COR-L47 (cell line): ENCODE data around the gene YY1.
A peak's percentile ranks its signal among the peaks of the same experiment; 100 is the strongest.
"Not testable (repeated sequence)": the region's sequence is repeated elsewhere in the genome, so short reads cannot be mapped to it uniquely, and the experiment has no call there.

Experiments
- DNase-seq: peaks from one replicate; lab custom pipeline; 2025; lab: John Stamatoyannopoulos, UW

YY1 gene

DNA sequence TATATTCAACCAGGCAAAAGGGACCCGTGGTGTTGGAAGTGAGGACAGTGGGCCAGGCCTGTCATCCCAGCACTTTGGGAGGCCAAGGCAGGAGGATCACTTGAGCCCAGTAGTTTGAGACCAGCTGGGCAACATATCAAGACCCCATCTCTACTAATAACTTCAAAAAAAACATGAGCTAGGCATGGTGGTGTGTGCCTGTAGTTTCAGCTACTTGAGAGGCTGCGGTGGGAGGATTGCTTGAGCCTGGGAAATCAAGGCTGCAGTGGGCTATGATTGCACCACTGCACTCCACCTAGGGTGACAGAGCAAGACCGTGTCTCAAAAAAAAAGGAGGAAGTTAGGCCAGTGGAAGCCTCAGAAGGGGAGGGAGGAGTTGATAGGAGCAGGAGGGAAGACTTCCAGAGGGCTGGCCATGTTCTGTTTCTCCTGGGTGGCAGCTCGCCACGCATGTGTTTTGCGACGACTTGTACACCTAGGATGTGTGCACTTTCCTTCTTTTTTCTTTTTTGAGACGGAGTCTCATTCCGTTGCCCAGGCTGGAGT, 57.2 kb downstream of the YY1 start:
- DNase-seq: no peak

DNA sequence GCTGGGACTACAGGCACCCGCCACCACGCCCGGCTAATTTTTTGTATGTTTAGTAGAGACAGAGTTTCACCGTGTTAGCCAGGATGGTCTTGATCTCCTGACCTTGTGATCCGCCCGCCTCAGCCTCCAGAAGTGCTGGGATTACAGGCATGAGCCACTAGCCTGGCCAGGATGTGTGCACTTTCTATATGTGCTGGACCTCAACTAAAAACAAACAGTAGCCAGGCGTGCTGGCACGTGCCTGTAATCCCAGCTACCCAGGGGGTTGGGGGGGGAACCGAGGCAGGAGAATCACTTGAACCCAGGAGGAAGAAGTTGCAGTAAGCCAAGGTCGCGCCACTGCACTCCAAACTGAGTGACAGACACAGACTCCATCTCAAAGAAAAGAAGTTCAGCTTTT, 57.8 kb downstream of the YY1 start:
- DNase-seq: not testable (repeated sequence)

- no peak for DNase-seq
These were observed 58.7 kb downstream of the YY1 start for GRCh38 chr14:100297320-100298300.

DNA sequence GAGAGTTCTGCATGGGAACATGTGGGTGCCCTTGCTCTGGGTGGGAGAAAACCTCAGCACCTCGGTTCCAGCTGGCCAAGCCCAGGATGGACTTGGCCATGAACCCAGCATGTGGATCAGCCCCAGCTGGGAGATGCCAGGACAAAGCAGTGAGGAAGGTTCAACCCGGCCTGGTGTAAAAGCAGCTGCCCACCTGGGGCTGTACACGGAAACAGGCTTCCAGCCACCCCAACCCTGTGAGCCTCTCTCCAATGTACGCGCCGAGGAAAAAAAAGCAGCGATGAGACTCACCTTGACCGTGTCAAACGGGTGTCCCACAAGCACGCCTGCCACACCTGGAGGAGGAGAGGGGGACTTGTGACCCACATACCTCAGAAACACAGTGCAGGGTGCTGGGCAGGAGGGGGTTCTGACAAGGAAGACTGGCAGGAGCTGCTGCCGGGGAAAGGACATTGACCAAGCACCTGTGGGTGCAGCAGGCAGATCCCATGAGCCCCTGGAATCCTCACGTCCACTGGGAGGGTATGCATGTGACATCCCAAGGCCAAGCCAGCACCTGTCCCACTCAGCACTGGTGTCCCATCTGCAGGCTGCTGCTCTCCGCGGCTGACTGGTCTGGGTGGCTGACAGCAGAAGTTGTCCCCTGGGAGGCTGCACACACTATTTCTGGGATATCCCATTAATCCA, 59.8 kb downstream of the YY1 start:
- no peak for DNase-seq

DNA sequence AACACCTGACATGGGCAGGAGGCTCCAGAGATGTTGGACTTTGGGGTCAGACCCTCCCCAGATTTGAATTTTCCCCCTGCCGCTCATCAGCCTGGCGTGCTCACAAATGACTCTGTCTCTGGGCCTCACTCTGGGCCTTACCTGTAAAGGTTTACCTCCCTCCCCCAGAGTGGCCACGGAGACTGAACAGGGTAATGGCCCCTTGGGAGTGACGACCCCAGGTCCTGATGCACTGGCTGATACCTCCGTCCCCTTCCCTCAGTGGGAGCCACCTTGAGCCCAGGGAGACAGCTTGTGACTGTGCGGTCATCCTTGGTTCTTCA, 60.3 kb downstream of the YY1 start:
- no peak for DNase-seq

- no peak for DNase-seq
These were observed 63.7 kb downstream of the YY1 start for GRCh38 chr14:100302616-100303015.

GRCh38 chr14:100303179-100303578, 64.2 kb downstream of the YY1 start:
- DNase-seq: no peak

GRCh38 chr14:100303925-100304324, 65.0 kb downstream of the YY1 start:
- no peak for DNase-seq

DNA sequence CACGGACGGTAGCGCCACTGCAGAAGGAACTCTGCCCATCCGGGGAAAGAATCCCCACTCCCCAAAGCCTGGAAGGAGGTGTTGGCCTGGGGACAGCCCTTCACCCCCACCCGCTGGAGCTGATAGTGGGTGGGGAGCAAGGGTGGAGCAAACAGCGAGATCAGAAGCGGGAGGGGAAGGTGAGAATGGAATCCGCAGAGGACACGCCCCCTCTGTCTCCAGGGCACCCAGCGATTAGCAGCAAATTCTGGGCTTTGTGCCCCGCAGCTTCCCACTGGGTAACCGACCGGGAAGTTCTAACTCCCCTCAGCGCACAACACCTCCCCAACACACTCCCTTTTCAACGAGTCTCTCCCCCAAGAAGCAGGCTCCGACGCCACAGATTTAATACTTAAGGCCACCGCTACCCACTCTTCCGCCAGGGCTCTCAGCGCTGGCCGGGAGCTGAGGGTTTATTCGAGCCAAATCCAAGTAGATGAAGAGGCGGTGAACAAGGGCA, 65.9 kb downstream of the YY1 start:
- peak; percentile 90 for DNase-seq

DNA sequence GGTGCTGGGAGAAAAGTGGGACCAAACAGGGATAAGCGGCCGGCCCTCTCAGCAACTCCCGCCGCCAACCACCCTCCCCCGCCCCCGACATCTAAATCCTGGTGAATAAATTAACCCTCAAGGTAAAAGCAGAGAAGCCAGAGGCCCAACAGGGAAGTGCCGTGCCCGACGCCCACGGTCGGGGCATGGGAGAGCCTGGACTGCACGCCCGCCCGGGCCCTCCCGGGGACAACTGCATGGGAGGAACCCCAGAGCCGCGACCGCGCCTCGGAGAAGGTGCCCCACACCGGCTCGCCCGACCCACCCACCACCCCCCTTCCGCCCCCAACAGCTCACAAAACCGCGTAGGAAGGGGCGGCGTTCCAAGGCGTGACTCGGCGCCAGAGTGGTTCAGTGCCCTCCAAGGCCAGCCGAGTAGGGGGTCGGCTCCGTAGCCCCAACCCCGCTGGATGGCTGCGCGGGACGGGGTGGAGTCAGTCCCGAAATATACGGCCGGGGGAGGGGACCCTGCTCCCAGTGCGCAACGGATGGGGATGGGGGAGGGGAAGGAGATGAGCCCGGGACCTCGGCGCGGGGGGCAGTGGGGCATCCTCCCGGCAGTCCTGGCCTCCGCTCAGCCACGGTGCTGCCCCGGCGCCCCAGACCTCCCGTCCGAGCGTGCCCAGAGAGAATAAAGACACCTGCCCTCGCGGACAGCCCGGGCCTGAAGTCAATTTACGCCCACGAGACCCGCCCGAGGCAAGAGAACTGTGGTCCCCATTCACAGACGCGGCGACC, 66.6 kb downstream of the YY1 start:
- DNase-seq: peak; percentile 29

DNA sequence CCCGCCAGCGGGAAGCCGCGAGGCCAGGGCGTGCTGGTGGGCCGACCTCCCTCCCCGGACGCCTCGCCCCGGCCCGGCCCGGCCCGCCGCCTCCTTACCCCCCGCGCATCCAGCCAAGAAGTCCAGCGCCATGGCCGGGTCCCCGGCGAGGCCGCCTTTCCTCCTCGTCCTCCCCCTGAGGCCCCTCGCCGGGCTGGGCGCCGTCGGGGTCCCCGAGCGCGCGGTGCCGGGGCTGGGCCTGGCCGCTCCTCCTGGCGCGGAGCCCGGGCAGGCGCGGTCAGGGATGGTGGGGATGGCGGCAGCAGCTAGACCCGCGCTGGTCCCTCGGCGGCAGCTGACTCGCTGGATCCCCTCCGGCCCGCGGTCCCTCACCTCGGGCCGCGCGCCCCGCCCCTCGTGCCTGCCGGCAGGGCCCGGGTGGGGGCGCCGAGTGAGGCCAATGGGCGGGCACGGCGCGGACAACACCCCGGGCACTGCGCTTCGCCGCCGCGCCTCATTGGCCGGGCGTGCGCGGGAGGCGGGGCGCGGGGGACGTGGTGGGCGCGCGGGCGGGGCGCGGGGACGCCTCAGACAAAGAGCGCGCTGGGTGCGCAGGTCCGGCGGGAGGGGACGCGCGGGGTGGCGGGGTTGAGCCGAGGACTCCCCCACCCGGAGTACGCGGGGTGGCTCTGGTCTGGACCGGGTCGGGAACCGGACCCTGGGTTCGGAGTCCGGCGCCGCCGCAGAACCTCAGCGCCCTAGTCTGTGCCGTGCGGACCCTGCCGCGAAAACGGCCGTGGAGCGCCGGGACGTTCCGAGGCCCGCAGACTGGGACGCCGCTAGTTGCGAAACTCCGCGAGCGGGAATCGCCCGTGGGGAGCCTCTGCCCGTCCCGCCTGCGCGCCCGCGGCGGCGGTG, 67.4 kb downstream of the YY1 start, which contains the start of gene SLC25A29:
Gene SLC25A29 (minus strand): TSS at position 344 of the 897 bp plus-strand sequence. CDS start 212 bp downstream, at position 132.
- peak; percentile 96 for DNase-seq

GRCh38 chr14:100306998-100307765, 68.2 kb downstream of the YY1 start:
- DNase-seq: no peak

DNA sequence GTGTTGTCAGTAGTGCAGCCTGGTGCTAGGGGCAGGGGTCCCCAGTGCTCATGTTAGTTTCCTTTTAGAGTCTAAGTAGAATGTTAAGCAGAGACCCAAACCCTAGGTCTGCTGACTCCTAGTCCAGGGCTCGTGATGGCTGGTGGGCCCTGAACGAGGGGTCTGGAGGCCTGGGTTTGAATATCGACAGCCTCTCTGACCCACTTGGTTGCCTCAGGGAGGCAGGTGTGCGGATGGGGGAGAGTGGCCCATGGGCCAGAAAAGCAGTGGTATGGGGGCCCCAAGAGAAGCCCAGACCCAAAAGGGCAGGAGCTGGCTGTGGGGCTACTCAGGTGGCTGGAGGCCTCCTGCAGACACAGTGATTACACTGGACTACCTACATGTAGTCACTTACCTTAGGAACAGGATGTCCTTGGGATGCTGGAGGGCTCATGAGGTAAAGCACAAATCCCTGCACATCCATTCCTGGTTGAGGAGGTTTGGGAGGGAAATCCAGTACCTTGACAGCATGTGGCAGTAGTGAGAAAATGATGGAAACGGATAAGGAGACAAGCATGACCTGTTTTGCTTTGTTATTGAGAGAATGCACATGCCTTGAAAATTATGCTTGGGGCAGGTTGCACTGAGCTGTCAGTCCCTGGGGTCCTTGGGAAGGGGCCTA, 69.0 kb downstream of the YY1 start:
- no peak for DNase-seq

DNA sequence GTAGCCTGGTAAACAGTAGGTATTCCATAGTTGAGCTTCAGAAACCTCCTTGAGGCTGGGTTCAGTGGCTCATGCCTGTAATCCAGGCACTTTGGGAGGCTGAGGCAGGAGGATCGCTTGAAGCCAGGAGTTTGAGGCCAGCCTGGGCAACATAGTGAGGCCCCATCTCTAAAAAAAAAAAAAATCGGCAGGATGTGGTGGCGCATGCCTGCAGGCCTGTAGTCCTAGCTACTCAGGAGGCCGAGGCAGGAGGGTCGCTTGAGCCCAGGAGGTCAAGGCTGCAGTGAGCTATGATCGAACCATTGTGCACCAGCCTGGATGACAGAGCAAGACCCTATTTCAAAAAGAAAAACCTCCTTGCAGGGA, 69.5 kb downstream of the YY1 start:
- DNase-seq: not testable (repeated sequence)

DNA sequence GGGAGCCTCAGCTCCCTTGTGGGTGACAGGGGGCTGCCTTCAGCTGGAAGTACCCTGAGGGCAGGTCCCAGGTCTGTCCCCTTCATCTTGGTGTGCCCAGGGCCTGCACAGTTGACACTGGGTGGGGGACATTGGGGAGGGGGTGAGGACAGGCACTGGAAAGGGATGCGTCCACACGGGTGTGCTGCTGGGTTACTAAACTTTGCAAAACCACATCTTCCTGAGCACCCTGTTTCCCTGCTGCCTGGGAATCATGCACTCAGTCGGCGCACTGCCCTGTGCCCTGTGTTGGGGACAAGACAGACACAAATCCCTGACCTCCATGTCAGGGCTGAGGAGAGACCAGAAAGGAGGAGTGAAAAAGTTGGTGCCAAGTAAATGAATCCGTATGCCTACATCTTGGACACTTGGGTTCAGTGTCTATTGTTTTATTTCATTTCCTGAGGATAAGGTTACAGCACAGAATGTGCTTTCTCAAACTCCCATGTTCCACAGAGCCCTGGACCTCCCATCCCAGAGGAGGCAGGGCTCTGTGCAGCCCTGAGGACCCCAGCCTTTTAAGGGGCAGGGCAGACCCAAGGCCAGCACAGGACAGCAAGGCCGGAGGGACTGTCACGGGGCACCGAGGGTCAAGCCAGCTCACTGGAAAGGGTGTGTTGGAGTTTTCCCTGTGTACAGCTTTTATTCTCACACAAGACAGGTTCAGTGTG, 70.2 kb downstream of the YY1 start:
- DNase-seq: no peak

GRCh38 chr14:100312110-100312876, 73.3 kb downstream of the YY1 start:
- not testable (repeated sequence) for DNase-seq

DNA sequence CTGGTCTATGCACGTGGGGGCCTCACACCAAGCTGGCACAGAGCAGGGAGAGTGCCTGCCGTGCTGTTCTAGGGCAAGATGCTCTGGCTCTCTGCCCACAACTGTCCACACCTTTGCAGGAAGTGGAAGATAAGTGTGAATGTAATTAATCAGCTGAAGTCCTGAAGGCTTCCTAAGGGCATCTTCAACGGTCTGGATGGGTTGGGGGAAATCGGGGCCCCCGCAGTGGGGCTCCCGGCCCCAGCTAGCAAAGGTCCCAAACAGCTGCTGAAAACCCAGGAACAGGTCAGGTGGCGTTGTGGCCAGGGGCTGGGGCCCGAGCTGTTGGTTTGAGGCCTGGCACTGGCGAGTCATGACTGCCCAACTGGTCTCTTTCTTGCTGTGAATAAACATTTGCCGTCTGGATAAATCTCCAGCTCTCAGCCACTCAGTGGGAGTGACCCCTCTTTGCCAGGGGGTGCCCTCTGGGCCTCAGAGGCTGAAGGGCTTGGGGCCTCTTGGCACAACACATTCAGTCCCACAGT, 74.0 kb downstream of the YY1 start:
- peak; percentile 79 for DNase-seq
